ENCODE data around the gene ZNF823. TPM values are rescaled to one million over a fixed set of nuclear protein-coding genes. Genes with fewer than 3 reads are reported as not detected.

ZNF823 gene
- total RNA-seq, 3 donors from 2014 or later, result 1.3 to 2.9 (median 1.3) TPM

DNA sequence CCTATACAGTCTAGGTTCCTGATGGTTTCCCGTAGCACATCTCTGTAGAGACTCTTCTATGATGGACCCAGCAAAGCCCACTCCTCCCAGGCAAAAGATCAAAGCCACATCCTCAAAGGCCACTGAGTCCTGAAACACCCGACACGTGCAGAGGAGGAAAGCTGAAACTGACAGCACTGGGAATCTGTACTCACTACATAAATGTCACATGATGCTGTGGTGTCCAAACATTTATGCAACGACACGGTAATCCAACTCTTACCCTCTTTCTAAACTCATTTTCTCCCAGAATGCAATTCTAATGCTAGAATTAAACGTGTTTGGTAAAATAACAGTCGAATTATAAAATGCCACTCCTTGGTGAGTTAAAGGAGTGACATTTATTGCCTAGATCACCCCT is 21.1 kb upstream of the ZNF823 start:
- H3K36me3 Mint-ChIP-seq (ENCODE audit: insufficient read depth), result no peaks in the 10 kb centered on the region
- DNase-seq (no peak), ATAC-seq (no peak)
- H3K4me1 Mint-ChIP-seq (ENCODE audit: low read depth), result no peaks in the 10 kb centered on the region
- no peak overlapping the region for H3K4me3 Mint-ChIP-seq
- peaks cover 27% of the 10 kb centered on the region for H3K9me3 Mint-ChIP-seq
- peaks cover 17% of the 10 kb centered on the region for H3K27me3 Mint-ChIP-seq (ENCODE audit: low read depth)

DNA sequence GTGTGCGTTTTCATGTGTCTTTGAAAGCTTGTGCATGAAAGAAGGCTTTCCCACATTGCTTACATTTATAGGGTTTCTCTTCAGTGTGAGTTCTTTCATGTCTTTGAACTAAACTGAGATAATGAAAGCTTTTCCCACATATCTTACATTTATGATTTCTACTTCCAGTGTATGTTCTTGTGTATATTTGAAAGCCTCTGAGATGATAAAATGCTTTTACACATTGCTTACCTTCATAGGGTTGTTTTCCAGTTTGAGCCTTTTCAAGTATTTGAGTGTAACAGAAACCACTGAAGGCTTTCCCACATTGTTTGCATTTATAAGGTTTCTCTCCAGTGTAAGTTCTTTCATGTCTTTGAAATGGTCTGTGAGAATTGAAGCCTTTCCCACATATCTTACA is 18.2 kb upstream of the ZNF823 start:
- Mint-ChIP-seq H3K9me3 (peaks cover 32% of the 10 kb centered on the region), H3K4me1 (ENCODE audit: low read depth) (no peaks in the 10 kb centered on the region), H3K27me3 (ENCODE audit: low read depth) (peaks cover 34% of the 10 kb centered on the region), H3K36me3 (ENCODE audit: insufficient read depth) (peaks cover 2% of the 10 kb centered on the region), H3K4me3 (no peak overlapping the region)
- DNase-seq (no peak), ATAC-seq (no peak)

DNA sequence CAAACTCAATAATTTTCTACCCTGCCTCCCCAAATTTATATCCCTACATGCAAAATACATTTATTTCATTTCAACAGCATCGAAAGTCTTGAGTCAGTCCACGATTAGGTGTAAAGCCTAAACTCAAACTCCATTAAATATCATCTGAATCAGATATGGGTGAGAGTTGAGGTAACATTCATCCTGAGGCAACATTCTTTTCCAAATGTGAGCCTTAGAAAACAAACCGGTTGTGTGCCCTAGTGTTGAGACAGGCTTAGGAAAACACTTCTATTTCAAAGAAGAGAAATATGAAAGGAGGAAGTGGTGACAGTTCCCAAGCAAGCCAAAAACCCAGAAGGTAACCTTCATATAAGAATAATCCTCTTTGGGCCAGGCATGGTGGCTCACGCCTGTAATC is 15.9 kb upstream of the ZNF823 start:
- H3K9me3 Mint-ChIP-seq, result peaks cover 44% of the 10 kb centered on the region

DNA sequence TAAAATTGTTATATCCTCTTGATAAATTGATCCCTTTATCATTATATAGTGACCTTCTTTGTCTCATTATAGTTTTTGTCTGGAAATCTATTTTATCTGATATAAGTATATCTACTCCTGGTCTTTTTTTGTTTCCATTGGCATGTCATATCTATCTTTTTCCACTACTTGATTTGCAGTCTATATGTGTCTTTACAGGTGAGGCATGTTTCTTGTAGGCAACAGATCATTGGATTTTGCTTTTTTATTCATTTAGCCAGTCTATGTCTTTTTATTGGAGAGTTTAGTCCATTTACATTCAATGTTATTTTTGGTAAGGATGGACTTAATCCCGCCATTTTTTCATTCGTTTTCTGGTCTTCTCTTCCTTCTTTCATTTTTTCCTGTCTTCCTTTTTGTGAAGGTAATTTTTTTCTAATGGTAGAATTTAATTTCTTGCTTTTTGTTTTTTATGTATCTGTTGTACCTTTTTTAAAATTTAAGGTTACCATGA is 13.5 kb upstream of the ZNF823 start:
- H3K27me3 Mint-ChIP-seq (ENCODE audit: low read depth), result peaks cover 27% of the 10 kb centered on the region
- DNase-seq, result no peak
- H3K9me3 Mint-ChIP-seq, result peaks cover 52% of the 10 kb centered on the region
- ATAC-seq, result no peak
- H3K4me3 Mint-ChIP-seq, result no peak overlapping the region
- H3K4me1 Mint-ChIP-seq (ENCODE audit: low read depth), result no peaks in the 10 kb centered on the region
- H3K36me3 Mint-ChIP-seq (ENCODE audit: insufficient read depth), result peaks cover 2% of the 10 kb centered on the region

More for the DNA sequence above, 15.9 kb upstream of the ZNF823 start:
- H3K4me3 Mint-ChIP-seq, result no peak overlapping the region
- DNase-seq, result no peak
- ATAC-seq, result no peak
- no peaks in the 10 kb centered on the region for H3K4me1 Mint-ChIP-seq (ENCODE audit: low read depth)
- H3K36me3 Mint-ChIP-seq (ENCODE audit: insufficient read depth), result peaks cover 2% of the 10 kb centered on the region
- H3K27me3 Mint-ChIP-seq (ENCODE audit: low read depth), result peaks cover 27% of the 10 kb centered on the region

- Mint-ChIP-seq H3K27me3 (ENCODE audit: low read depth) (peaks cover 22% of the 10 kb centered on the region), H3K9me3 (peaks cover 42% of the 10 kb centered on the region), H3K4me3 (no peak overlapping the region), H3K36me3 (ENCODE audit: insufficient read depth) (peaks cover 3% of the 10 kb centered on the region), H3K4me1 (ENCODE audit: low read depth) (no peaks in the 10 kb centered on the region)
- DNase-seq (no peak), ATAC-seq (no peak)
These were observed 11.0 kb upstream of the ZNF823 start for GRCh38 chr19:11749751-11750150.

DNA sequence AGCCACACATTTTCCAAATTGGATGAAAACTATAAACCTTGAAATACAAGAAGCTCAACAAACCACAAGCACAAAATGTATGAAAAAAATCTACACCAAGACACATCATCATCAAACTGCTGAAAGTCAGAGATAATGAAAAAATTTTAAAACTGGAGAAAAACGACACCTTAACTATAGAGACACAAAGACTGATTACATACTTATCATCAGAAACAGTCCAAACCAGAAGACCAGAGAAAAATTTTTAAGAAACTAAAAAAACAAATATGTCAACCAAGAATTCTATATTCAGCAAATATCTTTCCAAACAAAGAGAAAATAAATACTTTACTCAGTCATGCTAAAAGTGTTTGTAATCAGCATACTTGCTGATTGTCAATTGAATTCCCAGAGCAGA is 8.5 kb upstream of the ZNF823 start:
- Mint-ChIP-seq H3K4me3 (no peak overlapping the region), H3K4me1 (ENCODE audit: low read depth) (no peaks in the 10 kb centered on the region), H3K9me3 (peaks cover 31% of the 10 kb centered on the region), H3K27me3 (ENCODE audit: low read depth) (peaks cover 5% of the 10 kb centered on the region), H3K36me3 (ENCODE audit: insufficient read depth) (peaks cover 1% of the 10 kb centered on the region)
- DNase-seq (no peak), ATAC-seq (no peak)

DNA sequence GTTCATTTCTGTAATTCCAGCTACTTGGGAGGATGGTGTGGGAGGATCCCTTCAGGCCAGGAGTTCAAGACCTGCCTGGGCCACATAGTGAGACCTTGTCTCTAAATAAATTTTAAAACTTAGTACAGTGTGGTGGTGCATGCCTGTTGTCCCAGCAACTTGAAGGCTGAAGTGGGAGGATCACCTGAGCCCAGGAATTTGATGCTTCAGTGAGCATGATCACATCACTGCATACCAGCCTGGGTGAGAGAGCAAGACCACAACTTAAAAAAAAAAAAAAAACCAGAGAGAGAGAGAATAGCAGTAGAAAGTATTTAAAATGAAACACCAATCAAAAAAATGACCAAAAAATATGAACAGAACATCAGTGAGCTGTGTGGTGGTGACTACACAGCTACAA is 7.1 kb upstream of the ZNF823 start:
- Mint-ChIP-seq H3K9me3 (peaks cover 17% of the 10 kb centered on the region), H3K36me3 (ENCODE audit: insufficient read depth) (peaks cover 1% of the 10 kb centered on the region), H3K4me1 (ENCODE audit: low read depth) (no peaks in the 10 kb centered on the region), H3K4me3 (no peak overlapping the region), H3K27me3 (ENCODE audit: low read depth) (peaks cover 2% of the 10 kb centered on the region)
- DNase-seq (no peak), ATAC-seq (no peak)

GRCh38 chr19:11737964-11738745 is 591 bp downstream of the ZNF823 start:
- no peaks in the 10 kb centered on the region for H3K9me3 Mint-ChIP-seq

DNA sequence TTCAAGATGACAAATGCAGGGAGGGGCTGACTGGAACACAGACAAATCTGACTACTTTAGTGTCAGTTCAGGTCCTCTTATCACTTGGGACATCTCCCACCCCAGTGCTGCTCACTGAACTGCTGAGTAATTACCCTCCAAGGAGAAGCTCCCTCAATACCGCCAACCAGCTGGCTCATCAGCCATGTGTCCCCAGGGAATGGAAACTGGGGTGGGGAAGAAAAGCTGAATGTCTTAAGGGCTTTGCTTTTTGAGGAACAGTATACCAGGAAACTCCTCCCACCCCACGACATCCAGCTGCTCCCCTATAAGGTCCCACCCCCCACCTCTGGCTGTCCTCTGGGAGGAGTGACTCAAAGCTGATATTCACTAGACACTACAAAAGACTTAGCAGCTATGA is 2.0 kb downstream of the ZNF823 start:
- H3K4me3 Mint-ChIP-seq, result peak overlapping the region; percentile 67

More at GRCh38 chr19:11737964-11738745, 591 bp downstream of the ZNF823 start:
- Mint-ChIP-seq H3K36me3 (ENCODE audit: insufficient read depth) (no peaks in the 10 kb centered on the region), H3K4me1 (ENCODE audit: low read depth) (peaks cover 18% of the 10 kb centered on the region), H3K4me3 (peak overlapping the region; percentile 98), H3K27me3 (ENCODE audit: low read depth) (no peaks in the 10 kb centered on the region)
- DNase-seq (peak; percentile 12), ATAC-seq (peak; percentile 57 to 58)

GRCh38 chr19:11735375-11735774 is 3.4 kb downstream of the ZNF823 start:
- DNase-seq (no peak), ATAC-seq (no peak)
- peaks cover 7% of the 10 kb centered on the region for H3K36me3 Mint-ChIP-seq (ENCODE audit: insufficient read depth)
- H3K4me3 Mint-ChIP-seq, result no peak overlapping the region
- H3K4me1 Mint-ChIP-seq (ENCODE audit: low read depth), result peaks cover 18% of the 10 kb centered on the region
- H3K9me3 Mint-ChIP-seq, result no peaks in the 10 kb centered on the region
- no peaks in the 10 kb centered on the region for H3K27me3 Mint-ChIP-seq (ENCODE audit: low read depth)

More for the DNA sequence above, 2.0 kb downstream of the ZNF823 start:
- Mint-ChIP-seq H3K36me3 (ENCODE audit: insufficient read depth) (peaks cover 3% of the 10 kb centered on the region), H3K27me3 (ENCODE audit: low read depth) (no peaks in the 10 kb centered on the region), H3K4me1 (ENCODE audit: low read depth) (peaks cover 18% of the 10 kb centered on the region), H3K9me3 (no peaks in the 10 kb centered on the region)
- DNase-seq (no peak), ATAC-seq (no peak)

GRCh38 chr19:11729586-11729985 is 9.2 kb downstream of the ZNF823 start:
- Mint-ChIP-seq H3K4me1 (ENCODE audit: low read depth) (no peaks in the 10 kb centered on the region), H3K9me3 (peaks cover 16% of the 10 kb centered on the region), H3K4me3 (no peak overlapping the region), H3K36me3 (ENCODE audit: insufficient read depth) (peaks cover 28% of the 10 kb centered on the region), H3K27me3 (ENCODE audit: low read depth) (no peaks in the 10 kb centered on the region)
- ATAC-seq (no peak), DNase-seq (no peak)

DNA sequence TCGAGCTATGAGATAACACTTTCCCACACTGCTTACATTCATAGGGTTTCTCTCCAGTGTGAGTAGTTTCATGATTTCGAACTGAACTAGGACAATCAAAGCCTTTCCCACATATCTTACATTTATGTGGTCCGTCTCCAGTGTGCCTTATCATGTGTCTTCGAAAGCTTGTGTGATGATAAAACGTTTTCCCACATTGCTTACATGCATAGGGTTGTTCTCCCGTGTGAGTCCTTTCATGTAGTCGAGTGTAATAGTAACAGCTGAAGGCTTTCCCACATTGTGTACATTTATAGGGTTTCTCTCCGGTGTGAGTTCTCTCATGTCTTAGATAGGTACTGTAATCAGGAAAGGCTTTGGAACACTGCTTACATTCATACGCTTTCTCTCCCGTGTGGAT is 16.3 kb downstream of the ZNF823 start:
- H3K9me3 Mint-ChIP-seq, result peaks cover 39% of the 10 kb centered on the region
- H3K4me3 Mint-ChIP-seq, result no peak overlapping the region
- ATAC-seq (no peak), DNase-seq (no peak)
- H3K27me3 Mint-ChIP-seq (ENCODE audit: low read depth), result no peaks in the 10 kb centered on the region
- H3K4me1 Mint-ChIP-seq (ENCODE audit: low read depth), result no peaks in the 10 kb centered on the region
- peaks cover 46% of the 10 kb centered on the region for H3K36me3 Mint-ChIP-seq (ENCODE audit: insufficient read depth)

DNA sequence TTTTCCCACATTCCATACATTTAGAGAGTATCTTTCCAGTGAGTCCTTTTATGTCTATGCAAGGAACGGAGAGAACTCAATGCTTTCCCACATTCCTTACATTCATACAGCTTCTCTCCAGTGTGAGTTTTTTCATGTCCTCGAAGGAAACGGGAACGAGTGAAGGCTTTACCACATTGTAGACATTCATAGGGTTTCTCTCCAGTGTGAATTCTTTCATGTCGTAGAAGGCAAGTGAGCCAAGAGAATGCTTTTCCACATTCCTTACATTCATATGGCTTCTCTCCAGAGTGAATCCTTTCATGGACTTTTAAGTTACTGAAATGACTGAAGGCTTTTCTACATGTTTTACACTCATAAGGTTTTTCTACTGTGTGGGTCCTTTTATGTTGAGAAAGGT is 17.1 kb downstream of the ZNF823 start:
- Mint-ChIP-seq H3K36me3 (ENCODE audit: insufficient read depth) (peaks cover 46% of the 10 kb centered on the region), H3K9me3 (peaks cover 41% of the 10 kb centered on the region)
- DNase-seq, result no peak

GRCh38 chr19:11710313-11710712 is 28.4 kb downstream of the ZNF823 start:
- H3K4me1 Mint-ChIP-seq (ENCODE audit: low read depth), result no peaks in the 10 kb centered on the region
- ATAC-seq (no peak), DNase-seq (no peak)
- peaks cover 10% of the 10 kb centered on the region for H3K9me3 Mint-ChIP-seq
- H3K36me3 Mint-ChIP-seq (ENCODE audit: insufficient read depth), result no peaks in the 10 kb centered on the region
- H3K27me3 Mint-ChIP-seq (ENCODE audit: low read depth), result peaks cover 6% of the 10 kb centered on the region
- no peak overlapping the region for H3K4me3 Mint-ChIP-seq

More for the DNA sequence above, 17.1 kb downstream of the ZNF823 start:
- ATAC-seq, result no peak
- no peaks in the 10 kb centered on the region for H3K4me1 Mint-ChIP-seq (ENCODE audit: low read depth)
- H3K27me3 Mint-ChIP-seq (ENCODE audit: low read depth), result no peaks in the 10 kb centered on the region
- H3K4me3 Mint-ChIP-seq, result no peak overlapping the region

- DNase-seq (no peak), ATAC-seq (no peak)
- Mint-ChIP-seq H3K27me3 (ENCODE audit: low read depth) (peaks cover 8% of the 10 kb centered on the region), H3K4me1 (ENCODE audit: low read depth) (no peaks in the 10 kb centered on the region), H3K36me3 (ENCODE audit: insufficient read depth) (no peaks in the 10 kb centered on the region), H3K9me3 (peaks cover 6% of the 10 kb centered on the region), H3K4me3 (no peak overlapping the region)
These were observed 30.3 kb downstream of the ZNF823 start for GRCh38 chr19:11708457-11708856.
